A172 (cell line): ENCODE data around the gene NFYA. TPM values are rescaled to one million over a fixed set of nuclear protein-coding genes. Genes with fewer than 3 reads are reported as not detected.

Experiments used
- DNase-seq: peaks from one replicate; pipeline ENCODE4 v3.0.0-alpha.2; 2015; ENCODE audit warnings: low spot score
- total RNA-seq: library from RNA; depleted of rRNA; stranded (reverse); fragments of >200 nt; shearing (Covaris generic); gene quantifications from 2 replicates; pipeline ENCODE4 v1.2.3, GENCODE V29; 2014

NFYA gene
- total RNA-seq, 1 experiment from 2014 or later = 12.9 TPM

DNA sequence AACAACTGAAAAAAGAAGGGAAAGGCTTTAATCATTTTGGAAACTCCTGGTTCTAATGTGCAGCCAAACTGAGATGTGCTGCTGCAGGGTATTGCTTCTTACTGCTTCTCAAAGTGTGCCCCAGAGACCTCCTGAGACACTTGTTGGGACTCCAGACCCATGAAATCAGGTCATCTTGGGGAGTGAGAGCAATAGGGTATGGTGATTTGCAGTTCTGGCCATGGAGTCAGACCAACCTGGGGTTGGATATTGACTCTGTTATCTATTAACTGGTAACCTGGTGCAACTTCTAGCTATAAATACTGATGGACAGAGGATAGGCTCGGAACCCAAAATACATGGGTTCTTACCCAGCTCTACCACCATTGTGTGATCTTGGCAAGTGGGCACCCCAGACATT is 26.7 kb upstream of the NFYA start:
- no peak for DNase-seq

DNA sequence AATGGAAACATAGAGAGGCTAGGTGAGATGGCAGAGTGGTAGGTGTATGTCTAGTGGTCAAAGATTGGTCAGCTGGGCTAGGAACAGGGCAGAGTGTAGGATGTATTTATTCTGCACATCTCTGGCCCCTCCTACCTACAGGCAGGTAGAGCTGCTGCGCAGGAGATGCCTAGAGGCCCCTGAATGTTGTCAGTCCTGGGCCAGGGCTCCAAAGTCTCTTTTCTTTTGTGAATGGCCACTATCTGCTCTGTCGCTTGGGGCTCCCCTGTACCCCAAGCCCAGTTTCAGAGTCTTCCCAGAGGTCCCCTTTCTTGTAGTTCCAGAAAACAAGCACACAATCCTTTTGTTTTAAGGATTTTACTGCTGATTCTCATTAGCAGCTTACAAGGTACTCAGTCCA is 25.5 kb upstream of the NFYA start:
- no peak for DNase-seq

DNA sequence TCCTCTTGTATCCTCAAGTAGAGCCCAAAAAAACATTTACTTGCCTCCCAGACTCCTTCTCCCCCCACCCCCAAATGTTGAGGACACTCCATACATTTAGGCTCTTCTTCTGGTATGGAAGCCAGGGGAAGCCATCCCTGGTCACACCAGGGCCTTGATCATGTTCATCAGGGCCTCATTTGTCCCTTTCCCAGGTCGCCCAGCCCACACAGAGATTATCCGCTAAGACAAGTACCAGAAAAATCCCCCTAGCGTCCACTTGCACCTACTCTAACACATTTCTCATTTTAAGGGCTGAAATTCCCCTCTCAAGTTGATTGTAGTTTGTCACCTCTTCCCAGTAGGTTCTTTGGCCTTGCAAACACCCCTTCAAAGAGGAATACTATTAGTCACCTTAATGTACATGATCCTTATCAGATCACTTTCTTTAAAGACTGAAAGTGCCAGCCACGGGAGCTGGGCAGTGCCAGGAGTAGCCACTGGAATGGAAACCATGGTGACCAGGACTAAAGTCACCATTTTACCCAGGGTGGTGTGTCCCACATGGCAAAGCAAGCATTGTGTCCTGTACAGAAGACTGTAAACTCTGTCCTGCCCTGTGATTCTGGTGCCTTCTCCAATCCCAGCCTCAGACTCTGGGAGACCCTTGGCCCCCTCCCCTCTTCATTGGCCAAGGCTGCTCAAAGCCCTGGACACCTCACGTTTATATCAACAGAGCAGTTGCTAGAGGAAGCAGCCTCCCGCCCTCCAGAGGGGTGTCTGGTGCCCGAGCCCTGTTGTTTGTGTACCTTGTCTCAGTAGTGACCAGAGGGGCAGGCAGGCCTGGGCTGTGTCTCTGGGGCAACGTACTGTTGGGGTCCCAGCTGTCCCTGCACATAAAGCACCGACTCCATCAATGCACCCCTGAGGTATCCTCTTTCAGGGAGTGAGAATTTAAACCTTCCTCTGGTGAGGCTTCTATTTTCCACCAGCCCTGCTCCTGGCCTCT is 24.7 kb upstream of the NFYA start:
- no peak for DNase-seq

DNA sequence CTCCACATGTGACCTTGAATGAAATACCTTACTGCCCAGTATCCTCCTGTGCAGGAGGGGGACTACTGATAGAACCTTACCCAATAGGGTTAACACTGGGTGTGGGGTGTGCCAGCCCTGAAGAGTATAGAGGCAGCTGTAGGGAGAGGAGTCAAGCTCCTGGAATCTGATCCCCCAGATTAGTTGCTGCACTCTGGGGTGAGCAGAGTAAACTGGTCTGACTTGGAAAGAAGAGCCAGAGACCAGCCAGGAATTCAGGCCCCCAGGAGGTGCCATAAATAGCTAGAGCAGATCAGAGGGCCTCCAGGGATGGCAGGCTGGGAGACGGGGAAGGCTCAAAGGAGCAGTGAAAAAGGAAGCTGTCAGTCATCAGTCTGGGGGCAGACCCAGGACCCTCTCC is 23.3 kb upstream of the NFYA start:
- DNase-seq = no peak

DNA sequence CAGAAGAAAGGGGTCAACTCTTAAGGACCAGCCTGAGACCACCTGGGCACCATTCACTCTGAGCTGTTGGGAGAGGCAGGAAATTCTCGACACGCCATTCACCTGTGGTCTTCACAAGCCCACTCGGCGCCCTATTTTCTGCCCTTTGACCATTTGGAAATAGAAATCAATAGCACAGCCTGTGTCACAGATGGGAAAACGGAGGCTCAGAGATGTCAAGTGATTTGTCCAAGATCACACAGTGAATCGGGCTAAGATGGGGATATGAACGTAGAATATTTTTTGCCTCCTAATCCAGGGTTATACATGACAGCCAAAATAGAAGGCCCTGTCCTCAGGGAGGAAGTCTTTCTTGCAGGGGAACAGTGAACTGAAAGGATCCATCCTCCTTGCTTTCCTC is 22.8 kb upstream of the NFYA start:
- no peak for DNase-seq

DNA sequence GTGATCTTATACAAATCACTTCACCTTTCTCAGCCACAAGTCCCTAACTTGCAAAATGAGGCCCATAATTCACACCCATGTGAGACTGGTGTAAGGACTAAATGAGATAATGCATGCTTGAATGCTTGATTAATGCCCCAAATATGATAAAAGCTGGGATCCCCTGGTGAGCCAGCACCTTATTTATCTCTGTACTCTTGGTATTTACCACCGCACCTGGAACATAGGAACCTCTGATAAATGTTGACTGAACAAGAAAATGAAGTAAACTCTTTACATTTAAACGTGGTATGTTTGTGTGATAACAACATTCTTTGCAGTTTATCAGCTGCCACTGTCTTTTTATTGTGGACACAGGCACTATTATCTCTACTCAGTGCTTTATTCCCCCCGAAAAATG is 22.2 kb upstream of the NFYA start:
- DNase-seq = no peak

DNA sequence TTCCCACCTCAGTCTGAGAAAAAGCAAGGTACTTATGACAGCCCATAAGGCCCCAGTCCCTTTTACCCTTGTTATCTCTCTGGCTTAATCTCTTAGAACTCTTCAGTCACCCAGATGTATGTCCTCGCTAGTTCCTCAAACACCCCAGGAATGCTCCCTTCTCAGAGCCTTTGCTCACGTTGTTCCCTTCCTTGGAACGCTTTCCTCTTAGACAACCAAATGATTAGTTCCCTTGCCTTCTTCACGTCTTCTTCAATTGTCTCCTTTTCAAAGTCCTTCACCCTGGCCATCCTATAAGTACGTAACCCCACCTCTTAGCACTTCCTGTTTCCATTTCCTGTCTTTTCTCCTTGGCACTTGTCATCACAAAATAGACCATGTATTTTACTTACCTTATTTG is 20.9 kb upstream of the NFYA start:
- no peak for DNase-seq

DNA sequence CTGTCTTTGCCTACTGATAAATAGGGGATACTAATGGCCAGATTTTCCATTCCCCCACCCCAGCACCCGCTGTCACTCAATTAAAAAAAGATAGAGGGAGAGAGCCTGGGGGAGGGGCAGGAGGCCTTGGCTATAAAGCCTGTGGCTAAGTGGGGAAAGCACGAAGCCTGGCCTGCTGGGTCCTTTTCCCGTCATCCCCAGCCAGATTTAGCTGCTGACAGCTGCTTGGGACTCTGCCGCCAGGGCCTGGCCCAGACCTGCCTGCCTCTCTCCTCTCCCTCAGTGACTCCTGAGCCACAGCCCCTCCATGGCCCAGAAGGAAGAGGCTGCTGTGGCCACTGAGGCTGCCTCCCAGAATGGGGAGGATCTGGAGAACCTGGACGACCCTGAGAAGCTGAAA is 19.7 kb upstream of the NFYA start, which contains the start of gene APOBEC2:
APOBEC2 (plus strand) TSS at position 162 of the 400 bp plus-strand sequence; CDS start at position 308, 146 bp downstream.
- no peak for DNase-seq

DNA sequence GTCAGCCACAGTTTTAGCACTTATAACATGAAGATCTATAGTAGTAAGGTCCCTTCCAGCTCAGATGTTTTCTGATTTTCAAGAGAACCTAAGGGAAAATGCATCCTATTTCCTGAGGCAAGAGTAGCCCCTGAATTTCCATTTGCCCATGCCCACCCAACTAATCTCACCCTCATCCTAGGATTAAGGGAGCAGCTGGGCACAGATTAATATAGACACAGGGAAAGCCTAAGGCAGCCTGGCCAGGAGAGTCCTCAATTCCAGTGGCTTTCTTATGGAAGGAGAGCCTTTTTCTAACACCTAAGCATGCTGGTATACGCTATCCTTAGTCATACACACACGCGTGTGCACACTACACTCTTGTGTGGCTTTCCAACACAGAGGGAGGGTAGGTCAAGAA is 18.3 kb upstream of the NFYA start:
- DNase-seq = no peak

DNA sequence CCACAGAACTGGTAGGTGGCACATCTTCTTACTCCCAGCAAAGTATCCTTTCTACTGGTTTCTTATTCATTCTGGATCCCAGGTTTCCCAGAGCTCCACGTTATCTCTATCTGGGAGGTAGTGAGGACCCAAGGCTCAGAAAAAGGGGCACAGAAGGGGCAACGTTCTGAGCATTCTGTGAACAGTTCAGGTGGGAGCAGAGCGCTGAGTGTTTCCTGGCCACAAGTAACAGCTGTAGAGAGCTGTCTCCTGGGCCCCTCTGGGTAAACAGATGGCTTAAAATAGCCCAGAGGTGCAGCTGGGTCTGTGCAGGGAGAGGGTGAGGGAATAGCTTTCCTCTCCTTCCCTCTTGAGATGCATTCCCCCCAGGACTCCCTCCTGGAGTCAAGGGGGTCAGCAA is 17.6 kb upstream of the NFYA start:
- no peak for DNase-seq

DNA sequence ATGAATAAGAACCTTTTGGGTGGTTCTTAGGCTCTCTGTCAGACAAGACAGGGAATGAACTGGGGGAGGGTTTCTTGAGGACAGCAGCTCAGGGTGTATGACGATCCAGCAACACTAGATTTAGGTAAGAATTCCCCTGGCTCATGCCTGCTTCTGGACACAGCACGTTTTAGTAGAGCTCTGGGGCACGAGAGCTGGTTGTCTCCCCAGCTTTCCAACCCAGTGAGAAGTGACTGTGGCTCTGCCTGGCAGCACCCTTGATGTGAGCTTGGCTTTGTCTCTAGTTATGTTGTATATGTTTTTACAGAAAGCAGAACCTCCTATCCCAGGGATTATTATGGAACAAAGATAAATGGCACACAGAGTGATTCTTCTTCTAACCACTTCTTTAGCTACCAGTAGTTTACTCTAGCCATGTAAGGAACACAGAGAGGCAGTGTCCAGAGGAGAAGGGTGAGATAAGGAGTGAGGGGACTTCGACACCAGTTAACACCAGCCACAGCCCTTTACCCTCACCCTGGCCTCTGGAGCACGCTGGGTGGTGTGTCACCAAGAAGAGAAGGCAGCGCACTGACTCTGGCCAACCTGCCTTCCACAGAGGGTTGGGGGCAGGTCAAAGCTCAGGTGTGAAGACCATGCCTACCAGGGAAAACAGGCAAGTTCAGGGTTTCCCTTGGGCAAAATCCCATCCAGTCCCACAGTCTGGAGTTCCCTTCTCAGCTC is 15.8 kb upstream of the NFYA start:
- no peak for DNase-seq

DNA sequence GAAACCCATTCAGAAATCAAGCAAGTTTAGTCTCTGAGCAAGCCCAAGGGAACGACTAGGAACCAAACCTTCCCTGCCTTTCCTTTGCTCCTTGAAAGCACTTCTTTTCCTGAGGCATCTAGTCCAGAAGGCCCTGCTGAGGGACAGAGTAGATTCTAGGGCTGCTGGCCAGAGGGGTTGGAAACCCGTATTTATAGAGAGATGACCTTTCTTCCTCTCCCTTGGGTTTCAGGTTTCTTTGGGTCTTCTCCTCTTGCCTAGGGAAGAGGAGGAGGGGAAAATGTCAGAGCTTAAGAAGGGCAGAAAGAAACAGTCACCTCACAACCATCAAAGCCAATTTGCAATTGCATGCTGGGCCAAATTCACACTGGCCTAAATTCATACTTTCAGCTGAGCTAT is 14.0 kb upstream of the NFYA start:
- no peak for DNase-seq

DNA sequence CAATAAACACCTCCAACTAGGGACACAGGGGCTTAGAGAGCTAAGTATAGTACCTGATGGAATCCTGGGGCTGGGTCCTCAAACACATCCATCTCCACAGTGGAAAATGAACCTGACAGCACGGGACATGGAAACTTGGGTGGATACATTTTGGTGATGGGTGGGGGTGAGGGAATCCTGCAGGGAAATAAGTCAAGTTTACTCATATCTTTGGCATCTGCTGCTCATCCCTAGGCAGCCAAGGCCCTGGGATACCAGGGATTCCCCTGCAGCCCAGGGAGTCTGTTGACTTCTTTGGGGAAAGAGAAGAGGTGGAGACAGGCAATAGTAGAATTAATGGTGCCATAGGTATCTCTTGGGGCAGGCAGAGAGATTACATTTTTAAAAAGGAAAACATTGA is 13.2 kb upstream of the NFYA start:
- DNase-seq = peak; percentile 47

DNA sequence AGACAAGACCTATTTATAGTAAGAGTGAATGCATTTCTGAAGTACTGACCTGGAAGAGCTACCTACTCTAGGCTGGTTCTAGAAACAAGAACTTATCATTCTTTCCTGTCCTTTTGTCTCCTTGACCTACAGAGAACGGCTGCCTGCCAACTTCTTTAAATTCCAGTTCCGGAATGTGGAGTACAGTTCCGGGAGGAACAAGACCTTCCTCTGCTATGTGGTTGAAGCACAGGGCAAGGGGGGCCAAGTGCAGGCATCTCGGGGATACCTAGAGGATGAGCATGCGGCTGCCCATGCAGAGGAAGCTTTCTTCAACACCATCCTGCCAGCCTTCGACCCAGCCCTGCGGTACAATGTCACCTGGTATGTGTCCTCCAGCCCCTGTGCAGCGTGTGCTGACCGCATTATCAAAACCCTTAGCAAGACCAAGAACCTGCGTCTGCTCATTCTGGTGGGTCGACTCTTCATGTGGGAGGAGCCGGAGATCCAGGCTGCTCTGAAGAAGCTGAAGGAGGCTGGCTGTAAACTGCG is 11.5 kb upstream of the NFYA start:
- DNase-seq = no peak

DNA sequence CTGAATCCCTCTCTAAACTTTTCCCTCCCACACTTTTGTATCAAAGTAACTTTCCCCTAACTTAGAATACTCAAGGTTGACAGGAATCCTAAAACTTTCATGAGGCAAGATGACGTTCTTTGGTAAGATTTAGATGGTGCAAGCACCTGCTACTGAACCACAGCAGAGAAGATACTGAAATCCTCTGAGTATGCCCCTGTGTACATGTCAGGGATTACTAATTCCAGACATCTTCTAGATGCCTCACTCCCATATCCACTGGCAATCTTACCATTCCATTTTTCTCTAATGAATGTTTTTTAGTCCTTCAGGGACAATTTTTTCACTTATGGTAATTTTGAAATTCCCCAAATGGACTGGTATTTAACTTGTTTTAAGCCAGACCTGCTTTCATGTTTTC is 10.7 kb upstream of the NFYA start:
- no peak for DNase-seq

DNA sequence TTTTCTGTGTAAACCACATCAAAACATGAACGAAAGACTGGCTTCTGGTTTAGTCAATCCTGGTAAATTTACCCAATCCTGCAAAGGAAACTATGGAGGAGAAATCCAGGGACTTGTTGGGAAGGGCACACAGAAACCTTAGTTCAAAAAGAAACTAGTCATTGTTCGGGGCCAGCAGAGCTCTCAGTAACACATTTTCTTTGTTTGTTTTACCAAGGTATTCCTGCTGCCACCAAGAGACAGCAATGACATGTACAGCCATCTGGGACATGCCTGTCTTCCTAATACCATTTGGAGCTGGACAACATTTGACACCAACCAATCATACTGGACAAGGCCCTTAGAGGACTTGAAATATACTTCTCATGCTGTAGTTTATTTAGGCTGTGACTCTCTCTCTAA is 8.9 kb upstream of the NFYA start:
- DNase-seq = no peak

DNA sequence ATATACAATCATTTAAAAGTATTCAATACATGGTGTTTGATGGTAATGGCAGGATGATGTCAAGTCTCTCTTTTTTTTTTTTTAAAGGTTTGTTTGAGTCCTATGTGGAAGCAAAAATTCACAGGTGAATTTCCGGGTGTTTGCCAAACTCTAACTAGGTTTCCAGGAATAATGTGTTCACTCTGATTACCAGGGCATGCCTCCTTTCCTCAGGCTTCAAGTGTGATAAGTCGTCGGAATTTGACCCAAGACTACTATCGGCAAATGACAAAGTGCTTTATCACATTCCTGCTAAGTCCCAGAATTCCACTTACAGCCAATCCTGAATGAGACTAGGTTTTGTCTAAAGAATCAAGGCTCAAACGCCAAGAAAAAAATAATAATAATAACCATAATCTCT is 7.9 kb upstream of the NFYA start:
- DNase-seq = no peak

DNA sequence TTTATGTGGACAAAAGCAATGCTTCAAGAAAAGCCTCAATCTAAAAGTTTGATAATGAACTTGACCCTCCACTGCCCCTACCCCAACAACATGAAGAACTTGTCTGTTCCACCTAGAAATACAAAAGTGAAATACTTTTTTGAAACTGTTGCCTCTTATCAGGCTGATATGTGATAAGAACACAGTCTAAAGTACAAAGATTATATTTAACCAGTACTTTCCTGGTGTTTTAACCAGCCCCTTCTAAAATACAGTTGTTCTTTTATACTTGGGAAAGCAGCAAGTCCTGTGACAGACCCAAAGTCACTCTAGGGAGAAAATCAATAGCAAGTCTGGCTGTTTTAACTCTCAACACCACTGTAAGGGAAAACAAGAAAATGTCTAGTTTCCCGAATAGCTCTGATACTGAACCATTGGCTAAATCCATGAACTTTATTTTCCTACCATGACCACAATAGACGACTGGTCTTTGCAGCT is 7.2 kb upstream of the NFYA start:
- no peak for DNase-seq

DNA sequence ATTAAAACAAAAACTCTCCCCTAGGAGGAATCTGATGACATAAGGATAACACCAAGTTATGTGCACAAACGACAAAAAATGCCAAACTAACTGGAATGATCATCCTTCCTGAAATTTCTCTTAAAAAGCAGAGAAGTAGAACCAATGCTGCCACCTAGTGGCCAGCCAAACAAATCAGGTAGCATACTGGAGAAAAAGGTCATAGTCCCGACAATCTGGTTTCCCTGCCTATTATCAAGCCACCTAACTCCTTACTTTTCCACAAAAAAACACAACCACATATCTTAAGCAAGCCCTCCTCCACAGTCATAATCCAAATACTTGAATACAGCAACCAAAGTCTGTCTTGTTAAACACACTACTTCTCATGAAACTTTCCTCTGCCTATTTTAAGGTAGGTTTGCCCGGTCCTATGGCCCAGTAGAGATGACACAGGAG is 5.9 kb upstream of the NFYA start:
- DNase-seq = peak; percentile 59

DNA sequence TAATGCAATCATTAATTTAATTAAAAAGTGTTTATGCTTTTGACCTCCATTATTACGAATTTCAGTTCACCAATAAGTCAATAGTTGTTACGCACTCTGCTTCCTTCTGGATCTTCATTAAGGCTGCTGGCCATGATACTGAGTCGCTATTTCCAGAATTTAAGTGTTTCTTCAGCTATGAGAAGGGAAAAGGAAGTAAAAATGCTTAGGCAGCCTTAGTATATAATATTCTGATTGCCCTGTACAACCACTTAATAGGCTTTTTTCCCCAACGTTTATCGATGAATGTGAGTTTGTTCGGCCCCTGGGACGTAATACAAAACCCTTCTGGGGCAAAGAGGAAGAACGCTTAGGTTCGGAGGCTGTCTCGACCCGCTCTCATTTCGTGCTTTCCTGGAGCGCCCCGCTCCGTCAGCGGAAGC is 1.3 kb upstream of the NFYA start:
- DNase-seq = no peak

DNA sequence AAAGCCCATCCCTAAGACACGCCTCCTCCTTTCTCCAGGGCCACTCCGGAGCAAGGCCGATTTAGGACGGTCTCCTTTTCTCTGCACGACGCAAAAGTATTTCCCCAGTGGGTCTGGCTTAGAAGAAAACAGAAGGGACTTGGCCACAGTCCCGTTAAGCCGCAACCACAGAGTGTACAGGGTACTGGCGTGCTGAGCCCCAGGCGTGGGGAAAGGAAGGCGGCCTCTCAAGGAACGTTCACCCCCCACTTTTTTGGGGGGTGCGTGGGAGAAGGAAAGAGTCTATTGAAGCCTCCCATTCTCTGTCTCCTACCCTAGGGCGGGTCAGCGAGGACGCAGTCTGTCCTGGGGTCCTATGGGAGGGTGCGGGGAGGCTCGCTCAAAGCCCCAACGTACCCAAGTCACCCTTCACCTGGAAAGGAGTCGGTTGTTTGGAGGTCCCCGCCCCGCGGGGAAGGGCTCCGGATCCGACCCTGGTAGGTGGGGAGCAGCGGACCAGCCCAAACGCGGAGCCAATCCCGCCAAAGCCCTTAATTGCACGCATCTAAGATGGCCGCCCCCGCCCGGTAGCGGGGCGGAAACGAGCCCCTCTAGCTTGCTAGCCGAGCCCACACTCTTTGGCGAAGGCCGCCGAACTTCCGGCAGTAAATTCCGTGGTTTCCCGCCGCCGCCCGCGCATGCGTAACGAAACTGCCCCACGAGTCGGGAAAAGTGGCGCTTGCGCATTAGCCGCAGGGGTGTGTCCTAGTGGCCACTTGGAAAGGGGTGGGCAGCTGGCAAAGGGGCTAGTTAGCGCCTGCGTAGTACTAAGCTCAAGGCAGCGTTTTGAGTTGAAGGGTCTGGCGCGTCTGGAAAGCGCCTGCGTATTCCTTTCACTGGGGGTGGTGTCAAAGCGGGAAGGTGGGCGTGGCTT is 595 bp upstream of the NFYA start, which contains the start of gene OARD1:
OARD1 (minus strand) TSS at position 434 of the 913 bp plus-strand sequence. CDS start 722 bp downstream, outside the sequence.
- peak; percentile 99 for DNase-seq
